ENCODE results near the gene JOSD2. TPM values are rescaled to one million over a fixed set of nuclear protein-coding genes. Genes with fewer than 3 reads are reported as not detected.
"Not testable (repeated sequence)": the region's sequence is repeated elsewhere in the genome, so short reads cannot be mapped to it uniquely, and the experiment has no call there.

Gene JOSD2
- total RNA-seq, 2 donors from 2014 or later: 39.8 to 46.0 TPM

- ATAC-seq: no peak
These were observed 24.7 kb upstream of the JOSD2 start for GRCh38 chr19:50535672-50536187.

GRCh38 chr19:50534478-50534877 is 23.5 kb upstream of the JOSD2 start:
- H3K27ac Mint-ChIP-seq: no peak overlapping the region
- no peak overlapping the region for H3K4me3 Mint-ChIP-seq
- ATAC-seq: no peak
- peaks cover 11 to 16% of the 10 kb centered on the region in 2 donors for H3K27me3 Mint-ChIP-seq
- peaks cover 5% of the 10 kb centered on the region for H3K9me3 Mint-ChIP-seq
- no peak for DNase-seq (ENCODE audit: low spot score)
- peaks cover 7% of the 10 kb centered on the region for H3K36me3 Mint-ChIP-seq
- peaks cover 0 to 4% of the 10 kb centered on the region in 2 donors for H3K4me1 Mint-ChIP-seq (ENCODE audit: low read depth in 2 of 2)

More at GRCh38 chr19:50535672-50536187, 24.7 kb upstream of the JOSD2 start:
- no peak for DNase-seq (ENCODE audit: low spot score)
- H3K9me3 Mint-ChIP-seq: peaks cover 5% of the 10 kb centered on the region
- H3K36me3 Mint-ChIP-seq: peaks cover 7% of the 10 kb centered on the region
- peaks cover 0 to 4% of the 10 kb centered on the region in 2 donors for H3K4me1 Mint-ChIP-seq (ENCODE audit: low read depth in 2 of 2)
- no peak overlapping the region for H3K4me3 Mint-ChIP-seq
- H3K27me3 Mint-ChIP-seq: peaks cover 11 to 16% of the 10 kb centered on the region in 2 donors
- no peak overlapping the region for H3K27ac Mint-ChIP-seq

GRCh38 chr19:50532952-50533351 is 22.0 kb upstream of the JOSD2 start:
- Mint-ChIP-seq H3K27me3 (peaks cover 10 to 16% of the 10 kb centered on the region in 2 donors), H3K36me3 (peaks cover 7% of the 10 kb centered on the region), H3K27ac (no peak overlapping the region), H3K9me3 (peaks cover 5% of the 10 kb centered on the region), H3K4me3 (no peak overlapping the region), H3K4me1 (ENCODE audit: low read depth in 2 of 2) (peaks cover 0 to 3% of the 10 kb centered on the region in 2 donors)
- ATAC-seq (no peak), DNase-seq (ENCODE audit: low spot score) (no peak)

- Mint-ChIP-seq H3K36me3 (peaks cover 7% of the 10 kb centered on the region), H3K27ac (no peak overlapping the region), H3K9me3 (peaks cover 5% of the 10 kb centered on the region), H3K4me3 (no peak overlapping the region), H3K4me1 (ENCODE audit: low read depth in 2 of 2) (no peaks in the 10 kb centered on the region), H3K27me3 (peaks cover 6 to 16% of the 10 kb centered on the region in 2 donors)
- DNase-seq (ENCODE audit: low spot score) (no peak), ATAC-seq (no peak)
These were observed 20.2 kb upstream of the JOSD2 start for GRCh38 chr19:50531171-50531612.

GRCh38 chr19:50528052-50528451 is 17.1 kb upstream of the JOSD2 start:
- H3K4me3 Mint-ChIP-seq; H3K36me3 Mint-ChIP-seq; H3K27me3 Mint-ChIP-seq; H3K27ac Mint-ChIP-seq; DNase-seq (ENCODE audit: low spot score); H3K9me3 Mint-ChIP-seq; ATAC-seq; H3K4me1 Mint-ChIP-seq (ENCODE audit: low read depth in 2 of 2): not testable (repeated sequence)

- ATAC-seq: no peak
- Mint-ChIP-seq H3K36me3 (no peaks in the 10 kb centered on the region), H3K9me3 (no peaks in the 10 kb centered on the region), H3K27ac (no peak overlapping the region), H3K4me1 (ENCODE audit: low read depth in 2 of 2) (no peaks in the 10 kb centered on the region), H3K4me3 (no peak overlapping the region), H3K27me3 (peaks cover 0 to 4% of the 10 kb centered on the region in 2 donors)
- DNase-seq (ENCODE audit: low spot score): no peak
These were observed 11.9 kb upstream of the JOSD2 start for GRCh38 chr19:50522881-50523280.

- Mint-ChIP-seq H3K27ac (no peak overlapping the region), H3K4me1 (ENCODE audit: low read depth in 2 of 2) (no peaks in the 10 kb centered on the region), H3K27me3 (peaks cover 0 to under 1% of the 10 kb centered on the region in 2 donors), H3K36me3 (no peaks in the 10 kb centered on the region), H3K9me3 (no peaks in the 10 kb centered on the region), H3K4me3 (no peak overlapping the region)
- DNase-seq (ENCODE audit: low spot score) (no peak), ATAC-seq (no peak)
These were observed 10.0 kb upstream of the JOSD2 start for GRCh38 chr19:50520822-50521465.

- DNase-seq (ENCODE audit: low spot score): no peak
- Mint-ChIP-seq H3K36me3 (no peaks in the 10 kb centered on the region), H3K27ac (no peak overlapping the region), H3K27me3 (no peaks in the 10 kb centered on the region), H3K4me3 (no peak overlapping the region), H3K9me3 (no peaks in the 10 kb centered on the region), H3K4me1 (ENCODE audit: low read depth in 2 of 2) (no peaks in the 10 kb centered on the region)
- ATAC-seq: no peak
These were observed 8.1 kb upstream of the JOSD2 start for GRCh38 chr19:50519006-50519575.

GRCh38 chr19:50518091-50519005 is 7.4 kb upstream of the JOSD2 start:
- H3K9me3 Mint-ChIP-seq: no peaks in the 10 kb centered on the region
- DNase-seq (ENCODE audit: low spot score): no peak

GRCh38 chr19:50517704-50518075 is 6.7 kb upstream of the JOSD2 start:
- H3K27me3 Mint-ChIP-seq: no peaks in the 10 kb centered on the region
- no peak overlapping the region for H3K27ac Mint-ChIP-seq
- no peaks in the 10 kb centered on the region for H3K9me3 Mint-ChIP-seq
- H3K4me3 Mint-ChIP-seq: no peak overlapping the region
- DNase-seq (ENCODE audit: low spot score): no peak
- no peaks in the 10 kb centered on the region for H3K4me1 Mint-ChIP-seq (ENCODE audit: low read depth in 2 of 2)
- ATAC-seq: no peak
- no peaks in the 10 kb centered on the region for H3K36me3 Mint-ChIP-seq

More at GRCh38 chr19:50518091-50519005, 7.4 kb upstream of the JOSD2 start:
- Mint-ChIP-seq H3K4me3 (no peak overlapping the region), H3K4me1 (ENCODE audit: low read depth in 2 of 2) (no peaks in the 10 kb centered on the region), H3K36me3 (no peaks in the 10 kb centered on the region), H3K27me3 (no peaks in the 10 kb centered on the region), H3K27ac (no peak overlapping the region)
- ATAC-seq: no peak

- no peaks in the 10 kb centered on the region for H3K4me1 Mint-ChIP-seq (ENCODE audit: low read depth in 2 of 2)
- DNase-seq (ENCODE audit: low spot score) (no peak), ATAC-seq (no peak)
- H3K36me3 Mint-ChIP-seq: no peaks in the 10 kb centered on the region
- no peak overlapping the region for H3K27ac Mint-ChIP-seq
- no peaks in the 10 kb centered on the region for H3K9me3 Mint-ChIP-seq
- no peak overlapping the region for H3K4me3 Mint-ChIP-seq
- no peaks in the 10 kb centered on the region for H3K27me3 Mint-ChIP-seq
These were observed 6.1 kb upstream of the JOSD2 start for GRCh38 chr19:50516964-50517703.

GRCh38 chr19:50516456-50516855 is 5.5 kb upstream of the JOSD2 start:
- no peaks in the 10 kb centered on the region for H3K36me3 Mint-ChIP-seq
- peaks cover 5% of the 10 kb centered on the region in 2 donors for H3K4me1 Mint-ChIP-seq (ENCODE audit: low read depth in 2 of 2)
- H3K4me3 Mint-ChIP-seq: no peak overlapping the region
- DNase-seq (ENCODE audit: low spot score) (no peak), ATAC-seq (no peak)
- no peaks in the 10 kb centered on the region for H3K9me3 Mint-ChIP-seq
- no peak overlapping the region for H3K27ac Mint-ChIP-seq
- H3K27me3 Mint-ChIP-seq: no peaks in the 10 kb centered on the region

- H3K4me3 Mint-ChIP-seq: no peak overlapping the region
- H3K4me1 Mint-ChIP-seq (ENCODE audit: low read depth in 2 of 2): peaks cover 14 to 15% of the 10 kb centered on the region in 2 donors
- ATAC-seq (no peak), DNase-seq (ENCODE audit: low spot score) (no peak)
- H3K27ac Mint-ChIP-seq: no peak overlapping the region
- H3K9me3 Mint-ChIP-seq: no peaks in the 10 kb centered on the region
- H3K36me3 Mint-ChIP-seq: no peaks in the 10 kb centered on the region
- no peaks in the 10 kb centered on the region for H3K27me3 Mint-ChIP-seq
These were observed 4.2 kb upstream of the JOSD2 start for GRCh38 chr19:50515168-50515561.
